PFSK-1 (cell line): ENCODE data around the gene SNRNP27.

Experiments used
- FOXP2 ChIP-seq: optimal IDR thresholded peaks from 2 replicates; pipeline ENCODE3; 2011; ENCODE audit warnings: borderline replicate concordance, control low read depth, inconsistent platforms; ENCODE audit not compliant: insufficient read depth; ENCODE audit errors: extremely low read length, extremely low read depth
- POLR2AphosphoS5 ChIP-seq: IDR thresholded peaks from 2 replicates; pipeline ENCODE4 v1.6.1; 2012; ENCODE audit warnings: low read depth, mild to moderate bottlenecking, control low read depth, low read length, moderate library complexity
- REST ChIP-seq, 2 experiments: IDR thresholded peaks; 2 replicates each; pipeline versions ENCODE4 v1.6.1 to v1.8.0; 2011 to 2012; ENCODE audit warnings: low read depth in 2 of 2, low read length in 2 of 2, control low read depth in 1 of 2, inconsistent platforms in 1 of 2, mild to moderate bottlenecking in 1 of 2, moderate library complexity in 1 of 2; ENCODE audit not compliant: insufficient read depth in 1 of 2
- SIN3A ChIP-seq: IDR thresholded peaks from 2 replicates; pipeline ENCODE4 v1.6.1; 2012; ENCODE audit warnings: mild to moderate bottlenecking, low read length, moderate library complexity, borderline replicate concordance; ENCODE audit not compliant: insufficient read depth
- TAF1 ChIP-seq: IDR thresholded peaks from 2 replicates; pipeline ENCODE4 v1.6.1; 2012; ENCODE audit warnings: low read length, control low read depth, borderline replicate concordance; ENCODE audit not compliant: insufficient read depth

Gene SNRNP27

GRCh38 chr2:69937968-69938367, 44.2 kb downstream of the SNRNP27 start:
- TF ChIP-seq POLR2AphosphoS5 (no peak), REST (IDR thresholded peaks at IDR 0.05; ENCODE audit: insufficient read depth in 1 of 2, low read depth in 2 of 2, low read length in 2 of 2) (no peak), SIN3A (no peak), FOXP2 (no peak), TAF1 (no peak)

- TF ChIP-seq REST (IDR thresholded peaks at IDR 0.05; ENCODE audit: insufficient read depth in 1 of 2, low read depth in 2 of 2, low read length in 2 of 2): no peak
- TF ChIP-seq FOXP2: no peak
- no peak for TF ChIP-seq TAF1
- TF ChIP-seq SIN3A: no peak
- no peak for TF ChIP-seq POLR2AphosphoS5
These were observed 46.0 kb downstream of the SNRNP27 start for GRCh38 chr2:69939722-69940121.

GRCh38 chr2:69940691-69941090, 46.9 kb downstream of the SNRNP27 start:
- no peak for TF ChIP-seq REST (IDR thresholded peaks at IDR 0.05; ENCODE audit: insufficient read depth in 1 of 2, low read depth in 2 of 2, low read length in 2 of 2)
- TF ChIP-seq POLR2AphosphoS5: no peak
- no peak for TF ChIP-seq TAF1
- TF ChIP-seq FOXP2: no peak
- TF ChIP-seq SIN3A: no peak

- TF ChIP-seq REST (IDR thresholded peaks at IDR 0.05; ENCODE audit: insufficient read depth in 1 of 2, low read depth in 2 of 2, low read length in 2 of 2): no peak
- TF ChIP-seq FOXP2: no peak
- TF ChIP-seq TAF1: no peak
- TF ChIP-seq SIN3A: no peak
- TF ChIP-seq POLR2AphosphoS5: no peak
These were observed 49.5 kb downstream of the SNRNP27 start for GRCh38 chr2:69943000-69943842.
